Germinal center (tissue), 1 donor: ENCODE data around the gene FAM83C.

Source experiments
- DNase-seq: peaks from one replicate; pipeline ENCODE4 v3.0.0; 2012; ENCODE audit warnings: mixed read lengths, low spot score

Gene FAM83C

GRCh38 chr20:35291654-35292503 lies at the start of gene FAM83C:
Gene FAM83C (minus strand): TSS chr20:35292425. CDS start chr20:35292304, 121 bp downstream.
- no peak for DNase-seq

- DNase-seq = no peak
Observed at GRCh38 chr20:35341366-35342028, 49.3 kb upstream of the FAM83C start.

- no peak for DNase-seq
Observed at GRCh38 chr20:35340436-35340835, 48.2 kb upstream of the FAM83C start.

DNA sequence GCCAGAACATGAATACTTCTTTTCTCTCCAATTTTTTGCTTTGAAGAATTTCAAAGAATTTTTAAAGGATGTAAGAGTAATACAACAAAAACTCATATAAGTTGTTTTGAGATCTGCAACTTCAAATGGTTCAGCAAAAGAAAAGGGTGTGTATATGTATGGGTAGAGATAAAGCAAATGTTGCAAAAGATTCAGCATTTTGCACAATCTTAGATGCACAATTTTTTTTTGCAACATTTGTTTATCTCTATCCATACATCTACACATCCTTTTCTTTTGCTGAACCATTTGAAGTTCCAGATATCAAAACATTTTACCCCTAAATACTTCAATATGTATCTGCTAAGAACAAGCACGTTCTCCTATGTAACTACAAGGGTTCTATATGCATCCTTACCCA lies 47.4 kb upstream of the FAM83C start:
- DNase-seq = no peak

- no peak for DNase-seq
Observed at GRCh38 chr20:35339007-35339406, 46.8 kb upstream of the FAM83C start.

- DNase-seq = no peak
Observed at GRCh38 chr20:35334311-35335101, 42.3 kb upstream of the FAM83C start.

DNA sequence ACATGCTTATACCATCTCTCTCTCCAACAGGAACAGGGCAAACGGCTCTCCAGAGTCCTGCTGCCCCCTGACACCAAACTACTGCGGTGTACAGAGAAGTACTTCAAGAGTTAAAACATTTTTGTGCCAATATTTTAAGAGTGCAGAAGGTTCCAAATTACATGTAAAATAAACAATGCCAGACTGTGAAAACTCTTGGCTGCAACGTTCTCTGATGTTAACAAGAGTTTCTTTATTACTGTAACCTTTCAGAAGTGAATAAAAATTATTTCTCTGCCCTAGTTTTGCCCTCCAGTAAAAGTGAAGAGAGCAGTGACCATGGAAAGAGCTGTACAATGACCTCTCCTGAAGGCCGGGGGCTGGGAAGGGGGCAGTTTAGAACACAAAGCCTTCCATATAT lies 41.4 kb upstream of the FAM83C start:
- DNase-seq = no peak

DNA sequence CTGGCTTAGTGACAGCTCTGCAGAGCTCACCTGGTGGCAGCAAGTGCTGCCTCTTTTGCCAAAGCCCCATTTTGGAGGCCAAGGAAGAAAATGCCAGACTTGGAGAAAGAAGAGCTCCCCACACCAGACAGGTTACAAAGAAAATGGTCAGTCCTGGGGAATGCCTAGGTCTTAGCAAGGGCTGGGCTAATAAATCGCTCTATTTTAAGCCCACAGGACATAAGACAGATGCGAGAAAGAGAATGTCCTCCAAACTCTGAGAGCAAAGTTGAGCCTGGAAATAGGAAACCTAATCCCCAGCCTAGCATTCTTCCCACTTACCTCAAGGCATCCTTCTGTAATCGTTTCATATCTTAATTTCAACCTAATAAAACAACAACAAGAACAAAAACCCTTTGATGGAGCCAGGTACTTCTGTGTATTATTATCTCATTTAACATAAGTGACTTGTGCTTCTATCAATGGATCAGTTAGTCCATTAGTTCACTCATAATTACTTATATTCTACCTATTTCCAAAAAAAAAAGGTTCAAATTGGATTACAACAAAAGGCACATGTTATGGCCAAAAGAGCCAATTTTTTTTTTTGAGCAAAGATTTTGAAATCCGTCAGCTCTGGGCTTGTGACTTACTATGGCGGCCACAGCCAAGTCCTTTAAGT lies 40.4 kb upstream of the FAM83C start:
- DNase-seq = no peak

GRCh38 chr20:35329435-35330139 lies 37.4 kb upstream of the FAM83C start:
- peak; percentile 61 for DNase-seq

GRCh38 chr20:35328689-35329088 lies 36.5 kb upstream of the FAM83C start:
- DNase-seq = no peak

- DNase-seq = no peak
Observed at GRCh38 chr20:35328095-35328685, 36.0 kb upstream of the FAM83C start.

DNA sequence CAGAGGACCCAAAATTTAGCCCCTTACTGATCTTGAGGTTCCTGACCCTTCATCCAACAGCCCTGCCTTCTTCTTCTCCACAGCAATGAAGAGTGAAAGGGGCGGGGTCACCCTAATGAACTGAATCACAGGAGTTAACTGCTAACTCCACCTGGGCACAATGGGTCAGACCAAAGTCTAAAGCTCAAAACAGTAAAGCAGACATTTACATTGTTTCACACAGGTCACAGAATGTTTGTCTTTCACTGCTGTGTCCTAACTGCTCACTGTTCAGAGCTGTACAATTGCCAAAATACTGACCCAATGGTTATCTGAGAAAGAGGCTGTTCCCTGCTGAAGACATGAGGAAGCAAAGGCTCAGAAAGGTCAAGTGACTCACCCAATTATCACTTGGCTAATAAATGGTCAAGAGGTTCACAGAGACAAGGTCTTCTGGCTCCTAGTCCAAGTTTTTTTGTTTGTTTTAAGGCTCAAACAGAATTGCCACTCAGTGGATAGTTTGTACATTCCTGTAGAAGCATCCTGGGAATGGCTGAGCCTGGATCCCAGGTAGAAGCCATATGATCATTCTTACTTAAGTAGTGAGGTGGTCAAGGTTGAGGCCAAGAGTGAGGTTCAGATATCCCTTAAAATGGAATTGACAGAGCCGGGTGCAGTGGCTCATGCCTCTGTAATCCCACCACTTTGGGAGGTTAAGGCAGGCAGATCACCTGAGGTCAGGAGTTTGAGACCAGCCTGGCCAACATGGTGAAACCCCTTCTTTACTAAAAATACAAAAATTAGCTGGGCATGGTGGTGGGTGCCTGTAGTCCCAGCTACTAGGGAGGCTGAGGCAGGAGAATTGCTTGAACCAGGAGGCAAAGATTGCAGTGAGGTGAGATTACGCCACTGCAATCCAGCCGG lies 35.1 kb upstream of the FAM83C start:
- no peak for DNase-seq

DNA sequence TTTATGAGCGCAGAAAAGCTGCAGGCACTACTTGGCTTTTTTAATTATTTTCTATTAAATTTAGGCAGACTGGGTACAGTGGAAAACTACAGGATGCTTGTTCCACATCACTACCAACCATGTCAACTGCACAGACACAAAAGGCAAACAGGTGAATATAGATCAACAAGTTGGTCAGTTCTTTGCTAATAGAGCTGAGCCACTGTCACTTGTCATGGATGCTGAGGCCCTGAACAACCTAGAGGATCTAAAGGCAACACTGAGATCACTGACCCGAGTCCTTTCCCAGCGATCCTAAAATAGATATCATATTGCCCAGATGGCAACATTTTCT lies 34.5 kb upstream of the FAM83C start:
- DNase-seq = no peak

GRCh38 chr20:35326021-35326739 lies 34.0 kb upstream of the FAM83C start:
- DNase-seq = no peak

DNA sequence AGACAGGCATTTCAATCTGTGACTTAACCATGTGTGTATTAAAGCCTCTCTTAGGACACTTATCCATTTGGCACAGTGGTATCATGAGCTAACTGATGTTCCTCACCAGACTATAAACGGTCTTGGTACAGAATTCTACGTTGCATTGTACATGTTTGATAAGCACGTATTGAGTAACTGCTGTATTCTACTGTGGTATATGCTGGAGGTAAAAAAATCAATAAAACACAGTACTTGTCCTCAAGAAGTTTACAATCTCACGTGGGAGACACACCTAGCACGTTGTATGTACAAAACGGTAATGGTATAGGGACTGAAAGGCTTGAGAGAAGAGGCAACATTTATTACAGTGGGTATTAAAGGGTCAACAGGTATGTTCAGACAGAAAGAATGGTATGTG lies 33.2 kb upstream of the FAM83C start:
- DNase-seq = no peak

DNA sequence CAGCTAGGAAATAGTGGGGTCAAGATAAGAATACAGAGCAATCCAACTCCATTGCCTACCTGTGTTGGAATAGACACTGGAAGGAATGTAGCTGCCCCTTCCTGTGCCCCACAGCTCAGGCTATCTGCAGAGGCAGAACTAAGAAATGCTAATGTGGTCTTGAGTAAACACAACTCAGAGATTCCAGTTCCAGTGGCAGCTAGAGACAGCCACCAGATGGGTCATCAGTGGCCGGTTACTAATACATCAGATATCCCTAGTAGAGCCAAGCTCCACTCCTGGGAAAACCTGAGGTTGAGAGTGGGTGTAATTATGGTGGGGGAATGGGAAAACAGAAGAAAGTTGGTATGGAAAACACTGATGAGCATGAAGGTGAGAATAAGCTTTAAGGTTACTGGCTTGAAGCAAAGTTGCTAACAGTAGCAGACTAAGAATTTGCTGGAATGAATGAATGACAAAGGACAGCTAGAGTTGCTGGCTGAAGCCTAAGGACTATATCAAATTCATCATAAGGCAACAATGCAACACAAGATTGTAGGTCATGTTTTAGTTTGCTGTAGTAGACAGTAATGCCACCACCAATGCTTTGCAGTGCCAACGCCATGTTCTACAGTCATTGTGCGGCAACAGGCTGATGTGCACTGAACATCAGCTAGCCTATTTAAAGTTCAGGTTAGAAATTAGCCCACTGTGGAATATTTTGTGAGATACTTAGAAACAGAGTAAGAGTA lies 28.3 kb upstream of the FAM83C start:
- DNase-seq = no peak

DNA sequence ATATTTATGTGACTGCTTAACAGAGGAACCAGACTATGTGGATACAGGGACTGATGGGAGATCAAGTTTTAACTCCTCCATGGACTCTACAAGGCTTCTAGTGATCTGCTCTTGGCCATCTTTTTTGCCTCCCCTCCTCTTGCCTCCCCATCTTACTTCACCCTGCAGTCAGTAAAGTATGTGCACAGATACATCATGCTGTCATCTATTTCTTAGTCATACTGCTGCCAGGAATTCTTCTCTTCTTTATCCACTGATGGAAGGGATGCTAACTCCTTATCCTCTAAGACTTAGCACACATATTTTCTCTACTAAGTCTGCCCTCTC lies 27.6 kb upstream of the FAM83C start:
- DNase-seq = no peak

DNA sequence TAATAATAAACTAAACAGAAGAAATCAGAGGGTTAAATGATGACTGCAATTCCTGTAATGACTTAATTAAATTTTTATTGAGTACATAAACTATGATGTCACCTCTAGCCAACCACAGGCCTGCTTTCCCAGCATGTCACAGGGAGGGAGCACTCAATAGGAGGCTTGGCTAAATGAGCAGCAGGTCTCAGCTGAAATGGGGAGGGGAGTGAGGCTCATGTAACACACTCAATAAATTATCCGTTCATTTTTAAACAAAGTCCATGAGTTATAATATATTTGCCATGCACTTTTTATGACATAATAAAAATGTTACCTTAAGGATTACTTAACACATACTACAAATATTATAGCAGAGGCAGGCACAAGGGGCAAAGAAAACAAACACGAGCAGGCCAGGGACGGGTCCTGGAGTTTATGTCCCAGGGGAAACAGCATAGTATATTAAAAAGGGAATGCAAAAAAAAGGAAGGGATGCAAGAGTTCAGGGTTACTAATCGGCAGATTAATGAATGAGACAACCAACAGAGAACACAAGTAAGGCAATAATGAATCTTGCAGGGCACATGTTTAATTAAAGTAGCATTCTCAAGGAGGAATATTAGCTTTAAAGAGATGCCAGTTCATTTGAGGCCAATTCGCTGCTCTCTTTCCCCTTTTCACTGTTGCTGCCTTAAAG lies 27.1 kb upstream of the FAM83C start:
- DNase-seq = no peak
